PC-3 (cell line): ENCODE data around the gene DCDC1. TPM values are rescaled to one million over a fixed set of nuclear protein-coding genes. Genes with fewer than 3 reads are reported as not detected.

Experiments
- ATAC-seq: fragments of 200-7000 bp; cut with Tn5 transposase; 2 replicates; pipeline ENCODE4 v1.9.1; 2020; ENCODE audit warnings: mild to moderate bottlenecking, moderate library complexity
- BruUV-seq: library from RNA; stranded (reverse); fragments of 400-500 nt; replicated peaks from 2 replicates; lab custom pipeline; 2021; lab: Mats Ljungman, UMichigan
- CTCF ChIA-PET: fragments of 300-600 bp; sonication (Branson Sonifier 250); formaldehyde crosslinking; loops from one replicate; lab custom pipeline; 2022; ENCODE audit warnings: antibody characterized with exemption; lab: Charles Lee
- POLR2A ChIA-PET: fragments of 300-600 bp; sonication (Branson Sonifier 250); formaldehyde crosslinking; loops from one replicate; lab custom pipeline; 2022; ENCODE audit warnings: antibody characterized with exemption; ENCODE audit not compliant: unreplicated experiment; lab: Charles Lee
- DNase-seq: peaks from one replicate; pipeline ENCODE4 v3.0.0-alpha.2; 2015
- H2AFZ ChIP-seq: fragments of 300-600 bp; sonication (generic); 2 replicates; pipeline ENCODE4 v1.6.0; 2016; ENCODE audit warnings: antibody characterized with exemption, low read length
- H3F3A ChIP-seq: fragments of 300-600 bp; sonication (generic); one replicate; pipeline ENCODE4 v1.6.0; 2017; ENCODE audit warnings: antibody characterized with exemption, low read length, control low read depth, mild to moderate bottlenecking; ENCODE audit not compliant: unreplicated experiment
- H3K27ac ChIP-seq: fragments of 300-600 bp; sonication (generic); 2 replicates; pipeline ENCODE4 v1.5.1; 2016; ENCODE audit warnings: mild to moderate bottlenecking, low read length
- H3K27me3 ChIP-seq: fragments of 300-600 bp; sonication (generic); 2 replicates; pipeline ENCODE4 v1.6.1; 2016; ENCODE audit warnings: low read length, mixed read lengths
- H3K36me3 ChIP-seq: fragments of 300-600 bp; sonication (generic); 2 replicates; pipeline ENCODE4 v1.6.1; 2016; ENCODE audit warnings: low read depth, mixed run types, low read length, mixed read lengths
- H3K4me1 ChIP-seq: fragments of 300-600 bp; sonication (generic); 2 replicates; pipeline ENCODE4 v1.5.1; 2016; ENCODE audit warnings: low read length; ENCODE audit not compliant: insufficient read depth
- H3K4me2 ChIP-seq: fragments of 300-600 bp; sonication (generic); 2 replicates; pipeline ENCODE4 v1.6.0; 2016; ENCODE audit warnings: low read length
- H3K4me3 ChIP-seq: fragments of 300-600 bp; sonication (generic); 2 replicates; pipeline ENCODE4 v1.5.1; 2016; ENCODE audit warnings: mild to moderate bottlenecking, low read length, mixed read lengths
- H3K79me2 ChIP-seq: fragments of 300-600 bp; sonication (generic); 2 replicates; pipeline ENCODE4 v1.6.1; 2017; ENCODE audit warnings: low read length, mixed read lengths
- H3K9ac ChIP-seq: fragments of 300-600 bp; sonication (generic); 2 replicates; pipeline ENCODE4 v1.6.0; 2016; ENCODE audit warnings: mild to moderate bottlenecking, low read length
- H3K9me2 ChIP-seq: fragments of 300-600 bp; sonication (generic); replicated peaks from 2 replicates; pipeline ENCODE4 v1.6.1; 2016; ENCODE audit warnings: mixed run types, low read length, mixed read lengths
- H3K9me3 ChIP-seq: fragments of 300-600 bp; sonication (generic); 2 replicates; pipeline ENCODE4 v1.6.1; 2016; ENCODE audit warnings: low read length, mixed read lengths
- H4K20me1 ChIP-seq: fragments of 300-600 bp; sonication (generic); 2 replicates; pipeline ENCODE4 v1.6.1; 2016; ENCODE audit warnings: low read length, mixed read lengths
- EZH2 ChIP-seq: fragments of 300-600 bp; sonication (generic); IDR thresholded peaks from one replicate; pipeline ENCODE4 v1.6.1; 2017; ENCODE audit warnings: antibody characterized with exemption, mild to moderate bottlenecking, low read length; ENCODE audit not compliant: unreplicated experiment
- EZH2phosphoT487 ChIP-seq: fragments of 300-600 bp; sonication (generic); IDR thresholded peaks from 2 replicates; pipeline ENCODE4 v1.6.1; 2018; ENCODE audit warnings: mild to moderate bottlenecking, antibody characterized with exemption, low read length, borderline replicate concordance
- intact Hi-C: fragments of 100-400 bp; cut with micrococcal nuclease; formaldehyde crosslinking; loops from 2 replicates; pipeline ENCODE4 v1.9.0; 2023
- total RNA-seq: library from RNA; depleted of rRNA; stranded (reverse); fragments of >200 nt; gene quantifications from 2 replicates; pipeline ENCODE4 v1.2.3, GENCODE V29; 2014
- TF ChIP-seq, protein P1 (sequence below): fragments of 300-600 bp; sonication (generic); conservative IDR thresholded peaks from 2 replicates; pipeline ENCODE4 v1.5.1; 2017; ENCODE audit warnings: antibody characterized with exemption, low read depth, mild to moderate bottlenecking, low read length

The DCDC1 gene
- total RNA-seq, 1 experiment from 2014 or later = not detected

DNA sequence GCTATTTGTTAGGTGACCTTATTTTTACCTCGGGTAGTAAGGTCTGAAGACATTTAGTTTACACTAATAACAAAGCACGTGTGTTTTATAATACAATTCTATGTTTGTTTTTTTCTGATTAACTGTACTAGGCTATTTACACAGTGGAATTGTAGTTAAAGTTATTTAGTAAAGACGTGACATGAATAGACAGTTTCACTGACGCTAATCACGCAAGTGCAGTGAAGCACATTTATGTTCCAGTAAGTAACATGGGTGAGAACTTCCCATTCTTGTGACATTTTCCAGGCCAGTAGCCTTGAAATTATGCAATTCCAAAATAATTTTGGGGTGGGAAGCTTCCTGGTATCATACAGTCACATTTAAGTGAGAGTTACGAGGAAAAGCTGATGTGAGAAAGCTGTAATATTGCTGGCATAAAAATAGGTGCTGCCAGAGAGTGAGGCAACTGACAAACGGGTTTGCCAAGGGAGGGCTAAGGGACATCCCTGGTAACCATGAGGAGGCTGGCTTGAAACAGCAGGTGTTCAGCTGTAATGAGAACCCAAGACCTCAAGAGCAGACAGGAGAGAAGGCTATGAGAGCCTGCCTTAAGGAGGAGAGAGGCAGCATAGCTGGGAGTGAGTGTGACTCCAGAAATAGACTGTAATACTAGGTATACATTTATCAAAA, 378.8 kb downstream of the DCDC1 start:
- CTCF ChIA-PET = no interaction called here
- H4K20me1 ChIP-seq = no peaks in the 10 kb centered on the region
- no peak for ATAC-seq

DNA sequence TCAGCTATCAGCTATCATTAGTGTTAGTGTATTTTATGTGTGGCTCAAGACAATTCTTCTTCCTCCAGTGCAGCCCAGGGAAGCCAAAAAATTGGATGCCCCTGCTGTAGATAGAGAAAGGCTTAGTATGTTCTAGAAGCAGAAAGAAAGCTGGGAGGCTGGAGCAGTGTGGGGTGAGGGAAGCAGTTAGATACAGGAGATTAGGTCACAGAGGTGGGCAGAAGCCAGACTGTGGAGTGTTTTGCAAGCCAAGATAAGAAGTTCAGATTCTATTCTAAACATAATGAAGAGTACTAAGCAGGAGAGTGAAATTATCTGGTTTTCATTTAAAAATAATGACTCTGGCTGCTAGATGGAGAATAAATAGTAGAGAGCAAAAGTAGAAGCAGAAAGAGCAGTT, 381.7 kb downstream of the DCDC1 start:
- Histone ChIP-seq H4K20me1 (no peaks in the 10 kb centered on the region), H3K9ac (no peak overlapping the region), H3K4me1 (no peaks in the 10 kb centered on the region), H3K4me2 (no peak overlapping the region), H3K27ac (no peak overlapping the region), H3K79me2 (no peaks in the 10 kb centered on the region), H3K9me3 (no peaks in the 10 kb centered on the region), H3K27me3 (0 out of 2 replicates have a peak, but pooled peaks cover 6% of the 10 kb centered on the region), H3K9me2 (no peaks in the 10 kb centered on the region), H3K36me3 (no peaks in the 10 kb centered on the region), H3K4me3 (no peak overlapping the region), H2AFZ (no peak overlapping the region), H3F3A (no peaks in the 10 kb centered on the region)
- BruUV-seq = no TSS peak
- DNase-seq = no peak
- CTCF ChIA-PET = no interaction called here
- POLR2A ChIA-PET = no interaction called here
- TF ChIP-seq, protein P1, sequence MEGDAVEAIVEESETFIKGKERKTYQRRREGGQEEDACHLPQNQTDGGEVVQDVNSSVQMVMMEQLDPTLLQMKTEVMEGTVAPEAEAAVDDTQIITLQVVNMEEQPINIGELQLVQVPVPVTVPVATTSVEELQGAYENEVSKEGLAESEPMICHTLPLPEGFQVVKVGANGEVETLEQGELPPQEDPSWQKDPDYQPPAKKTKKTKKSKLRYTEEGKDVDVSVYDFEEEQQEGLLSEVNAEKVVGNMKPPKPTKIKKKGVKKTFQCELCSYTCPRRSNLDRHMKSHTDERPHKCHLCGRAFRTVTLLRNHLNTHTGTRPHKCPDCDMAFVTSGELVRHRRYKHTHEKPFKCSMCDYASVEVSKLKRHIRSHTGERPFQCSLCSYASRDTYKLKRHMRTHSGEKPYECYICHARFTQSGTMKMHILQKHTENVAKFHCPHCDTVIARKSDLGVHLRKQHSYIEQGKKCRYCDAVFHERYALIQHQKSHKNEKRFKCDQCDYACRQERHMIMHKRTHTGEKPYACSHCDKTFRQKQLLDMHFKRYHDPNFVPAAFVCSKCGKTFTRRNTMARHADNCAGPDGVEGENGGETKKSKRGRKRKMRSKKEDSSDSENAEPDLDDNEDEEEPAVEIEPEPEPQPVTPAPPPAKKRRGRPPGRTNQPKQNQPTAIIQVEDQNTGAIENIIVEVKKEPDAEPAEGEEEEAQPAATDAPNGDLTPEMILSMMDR = no peak
- TF ChIP-seq EZH2phosphoT487 (no peak), EZH2 (no peak)
- intact Hi-C loops = no loop called here
- no peak for ATAC-seq

More for the DNA sequence above, 378.8 kb downstream of the DCDC1 start:
- intact Hi-C loops = no loop called here
- Histone ChIP-seq H2AFZ (no peak overlapping the region), H3K27ac (no peak overlapping the region), H3K4me2 (no peak overlapping the region), H3K4me3 (no peak overlapping the region), H3K9me3 (no peaks in the 10 kb centered on the region), H3K79me2 (no peaks in the 10 kb centered on the region), H3K9ac (no peak overlapping the region), H3K27me3 (0 out of 2 replicates have a peak, but pooled peaks cover 4% of the 10 kb centered on the region), H3F3A (no peaks in the 10 kb centered on the region), H3K9me2 (no peaks in the 10 kb centered on the region), H3K4me1 (no peaks in the 10 kb centered on the region), H3K36me3 (no peaks in the 10 kb centered on the region)
- no TSS peak for BruUV-seq
- DNase-seq = no peak
- POLR2A ChIA-PET = no interaction called here
- TF ChIP-seq EZH2 (no peak), EZH2phosphoT487 (no peak)
- TF ChIP-seq, protein P1 = no peak

DNA sequence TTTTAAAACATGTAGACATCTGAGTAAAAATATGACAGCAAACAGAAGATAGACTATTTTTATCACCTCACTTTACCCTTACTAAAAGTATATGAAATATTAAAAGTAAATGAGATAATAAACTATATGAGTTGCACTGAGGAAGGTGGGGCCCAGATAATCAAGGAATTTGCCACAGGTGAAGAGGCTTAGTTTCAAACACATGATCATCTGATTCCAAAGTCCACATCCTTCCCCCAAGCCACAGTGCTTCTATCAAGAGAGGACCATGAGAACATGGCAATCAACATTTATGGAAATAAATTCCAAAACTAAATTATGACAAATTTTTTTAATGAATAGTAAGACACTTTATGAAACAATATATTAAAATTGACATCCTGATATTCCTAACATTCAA, 384.0 kb downstream of the DCDC1 start:
- no peak for TF ChIP-seq EZH2phosphoT487
- TF ChIP-seq EZH2 = no peak
- TF ChIP-seq, protein P1 = no peak
- DNase-seq (no peak), ATAC-seq (no peak)
- no peaks in the 10 kb centered on the region for H3K9me2 ChIP-seq
- no peaks in the 10 kb centered on the region for H3K4me1 ChIP-seq
- no peaks in the 10 kb centered on the region for H3K36me3 ChIP-seq
- intact Hi-C loops = no loop called here
- BruUV-seq = no TSS peak
- no peak overlapping the region for H3K27ac ChIP-seq
- H3K27me3 ChIP-seq = 0 out of 2 replicates have a peak, but pooled peaks cover 5% of the 10 kb centered on the region
- ChIA-PET CTCF (no interaction called here), POLR2A (no interaction called here)
- no peak overlapping the region for H2AFZ ChIP-seq
- H3K4me2 ChIP-seq = no peak overlapping the region
- no peaks in the 10 kb centered on the region for H3K79me2 ChIP-seq
- H3K9ac ChIP-seq = no peak overlapping the region
- no peaks in the 10 kb centered on the region for H3K9me3 ChIP-seq
- no peak overlapping the region for H3K4me3 ChIP-seq
- H3F3A ChIP-seq = no peaks in the 10 kb centered on the region
- no peaks in the 10 kb centered on the region for H4K20me1 ChIP-seq
